Cardiac muscle cell (in vitro differentiated cells and primary cell): Measurements from ENCODE around the gene ARHGEF7. TPM values are rescaled to one million over a fixed set of nuclear protein-coding genes. Genes with fewer than 3 reads are reported as not detected.

Experiments used
- DNase-seq, 2 donors: peaks; one replicate each; pipeline versions ENCODE4 v3.0.0 to v3.0.0-alpha.2; 2010 to 2017; ENCODE audit warnings: low read depth in 1 of 2, low spot score in 1 of 2
- H3K27ac ChIP-seq: fragments of 200-600 bp; sonication (generic); 2 replicates; pipeline ENCODE4 v1.5.1; 2016
- H3K27me3 ChIP-seq: fragments of 200-600 bp; sonication (generic); 2 replicates; pipeline ENCODE4 v1.6.0; 2016; ENCODE audit warnings: control low read depth
- H3K36me3 ChIP-seq: fragments of 200-600 bp; sonication (generic); 2 replicates; pipeline ENCODE4 v1.5.1; 2016; ENCODE audit warnings: control low read depth
- H3K4me1 ChIP-seq: fragments of 200-600 bp; sonication (generic); 2 replicates; pipeline ENCODE4 v1.8.1; 2017; ENCODE audit warnings: low read depth, mild to moderate bottlenecking, mixed run types
- H3K4me3 ChIP-seq: fragments of 200-600 bp; sonication (generic); 2 replicates; pipeline ENCODE4 v1.5.1; 2016; ENCODE audit warnings: mild to moderate bottlenecking
- H3K9me3 ChIP-seq: fragments of 200-600 bp; sonication (generic); 2 replicates; pipeline ENCODE4 v1.5.1; 2017; ENCODE audit warnings: low read depth, mild to moderate bottlenecking, control low read depth
- CTCF ChIP-seq: IDR thresholded peaks from 2 replicates; pipeline ENCODE4 v1.5.1; 2012; ENCODE audit warnings: low read depth, mild to moderate bottlenecking, low read length
- polyA plus RNA-seq: library from polyadenylated mRNA; unstranded; fragments of >200 nt; fragmentation: Nextera tagmentation; extraction: Ambion mirVana; gene quantifications from 2 replicates; pipeline ENCODE4 v1.2.1, GENCODE V29; 2016
- total RNA-seq: library from RNA; depleted of rRNA; stranded (reverse); fragments of >200 nt; gene quantifications from 2 replicates; pipeline ENCODE4 v1.2.3, GENCODE V29; 2016

ARHGEF7 gene
- total and polyA plus RNA-seq, 2 experiments from 2014 or later: 20.4 to 32.3 TPM

DNA sequence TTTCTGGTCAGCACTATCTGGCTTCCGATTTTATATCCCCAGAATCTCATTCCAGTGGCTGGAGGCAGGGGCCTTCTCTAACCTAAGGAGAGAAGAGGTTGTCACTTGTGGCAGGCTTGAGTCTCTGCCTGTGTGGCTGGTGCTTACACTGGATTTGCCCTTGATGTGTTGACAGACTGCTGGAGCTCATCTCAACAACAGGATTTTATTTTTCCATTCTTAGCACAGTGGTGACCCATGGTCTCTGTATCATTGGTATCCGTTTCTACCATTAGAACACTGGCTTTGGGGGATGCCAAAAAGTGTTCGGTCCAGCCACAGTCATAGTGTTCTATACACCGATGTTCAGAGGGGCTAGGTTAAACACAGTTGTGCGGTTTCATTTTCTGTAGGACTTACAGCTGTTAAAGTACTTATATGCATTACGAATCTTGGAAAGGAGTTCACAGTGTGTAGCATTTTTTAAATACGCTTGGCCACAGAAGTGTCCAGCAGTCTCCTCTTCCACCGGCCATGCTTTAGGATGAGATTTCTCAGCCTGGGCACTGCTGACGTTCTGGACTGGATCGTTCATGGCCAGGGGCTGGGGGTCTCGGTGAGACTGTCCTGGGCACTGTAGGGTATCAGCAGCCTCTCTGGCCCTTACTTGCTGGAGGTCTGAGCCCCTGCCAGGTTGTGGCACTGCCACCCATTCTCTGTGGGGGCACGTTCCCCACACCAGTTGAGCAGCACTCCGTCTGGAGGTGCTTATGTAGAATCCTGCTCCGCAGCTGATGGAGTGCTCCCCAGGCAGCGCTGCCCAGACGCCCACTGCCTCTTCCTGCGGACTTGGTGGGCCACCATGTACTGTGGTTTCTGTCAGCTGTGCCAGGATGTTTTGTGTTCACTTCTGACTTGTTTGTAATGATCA is 163.9 kb downstream of the ARHGEF7 start:
- Histone ChIP-seq H3K36me3 (peaks cover 27% of the 10 kb centered on the region), H3K27ac (peak overlapping the region; percentile 21), H3K9me3 (no peaks in the 10 kb centered on the region), H3K27me3 (no peaks in the 10 kb centered on the region), H3K4me1 (peaks cover 45% of the 10 kb centered on the region), H3K4me3 (no peak overlapping the region)
- DNase-seq: peak in 1 of 2 donors; percentile 35
- TF ChIP-seq CTCF: no peak

DNA sequence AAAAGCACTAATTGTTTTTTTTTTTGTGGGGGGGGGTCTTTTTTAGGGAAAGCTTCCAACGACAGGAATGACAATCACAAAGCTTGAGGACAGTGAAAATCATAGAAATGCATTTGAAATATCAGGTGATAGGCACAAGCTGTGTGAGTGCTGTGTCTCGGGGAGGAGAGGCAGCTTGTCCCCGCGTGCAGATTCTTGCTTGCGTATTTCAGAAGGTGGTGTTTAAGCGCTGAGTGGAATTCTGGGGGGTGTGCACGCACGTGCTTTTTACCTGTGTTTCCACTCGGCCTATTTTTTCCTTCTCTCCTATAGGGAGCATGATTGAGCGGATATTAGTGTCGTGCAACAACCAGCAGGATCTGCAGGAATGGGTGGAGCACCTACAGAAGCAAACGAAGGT is 165.1 kb downstream of the ARHGEF7 start:
- Histone ChIP-seq H3K4me1 (peaks cover 39% of the 10 kb centered on the region), H3K27ac (no peak overlapping the region), H3K27me3 (no peaks in the 10 kb centered on the region), H3K9me3 (no peaks in the 10 kb centered on the region), H3K4me3 (no peak overlapping the region), H3K36me3 (peaks cover 32% of the 10 kb centered on the region)
- no peak for TF ChIP-seq CTCF
- DNase-seq: no peak

DNA sequence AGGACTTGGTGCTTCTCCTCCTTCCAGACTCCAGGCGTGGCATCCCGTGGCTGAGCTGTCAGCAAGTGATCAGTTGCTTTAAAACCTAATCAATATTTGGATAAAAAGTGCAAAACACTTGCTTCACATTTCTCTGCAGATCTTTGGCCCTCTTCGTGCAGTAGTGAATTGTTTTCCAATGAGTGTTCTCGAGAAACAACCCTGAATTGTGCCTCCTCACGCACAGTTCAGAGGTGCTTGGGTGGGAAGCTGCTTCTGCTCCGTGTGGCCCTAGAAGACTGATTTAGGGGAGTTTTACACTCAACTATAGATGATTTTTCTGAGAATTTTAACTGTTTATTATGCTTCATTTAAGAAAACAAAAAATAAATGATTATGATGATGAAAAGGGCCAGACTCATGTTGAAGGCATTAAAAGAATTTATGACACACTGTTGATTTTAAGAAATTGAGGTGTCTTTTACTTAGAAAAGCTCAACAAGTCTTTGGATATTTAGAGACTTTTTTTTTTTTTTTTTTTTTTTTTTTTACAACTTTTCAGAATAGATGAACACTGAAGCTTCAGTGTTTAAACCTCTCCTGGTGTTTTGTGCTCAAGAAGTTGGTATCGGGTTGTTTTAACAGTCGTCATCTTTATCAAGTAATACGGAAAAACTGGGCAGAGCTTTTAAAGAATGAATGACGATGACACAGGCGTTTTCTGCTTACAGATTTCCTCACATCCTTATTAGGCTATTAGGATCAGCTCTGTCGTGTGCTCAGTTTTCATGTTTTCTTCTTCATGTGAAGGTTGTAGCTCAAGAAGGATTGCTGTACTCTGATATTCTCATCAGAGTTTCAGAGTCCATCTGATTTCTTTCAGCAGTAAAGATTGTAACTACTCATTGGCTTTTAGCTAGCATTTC is 165.8 kb downstream of the ARHGEF7 start:
- H3K4me1 ChIP-seq: peaks cover 37% of the 10 kb centered on the region
- no peaks in the 10 kb centered on the region for H3K27me3 ChIP-seq
- TF ChIP-seq CTCF: no peak
- no peaks in the 10 kb centered on the region for H3K9me3 ChIP-seq
- peak in 1 of 2 donors; percentile 81 for DNase-seq
- no peak overlapping the region for H3K4me3 ChIP-seq
- H3K36me3 ChIP-seq: peaks cover 33% of the 10 kb centered on the region
- H3K27ac ChIP-seq: peak overlapping the region; percentile 66

- Histone ChIP-seq H3K36me3 (peaks cover 28% of the 10 kb centered on the region), H3K4me1 (peaks cover 35% of the 10 kb centered on the region), H3K27me3 (no peaks in the 10 kb centered on the region), H3K4me3 (no peak overlapping the region), H3K27ac (peak overlapping the region; percentile 66), H3K9me3 (no peaks in the 10 kb centered on the region)
- TF ChIP-seq CTCF: no peak
- DNase-seq: peak in 1 of 2 donors; percentile 57
These were observed 166.7 kb downstream of the ARHGEF7 start for GRCh38 chr13:111281751-111282311.

GRCh38 chr13:111282425-111282824 is 167.3 kb downstream of the ARHGEF7 start:
- no peaks in the 10 kb centered on the region for H3K27me3 ChIP-seq
- H3K27ac ChIP-seq: peak overlapping the region; percentile 66
- peaks cover 35% of the 10 kb centered on the region for H3K4me1 ChIP-seq
- no peak for TF ChIP-seq CTCF
- no peaks in the 10 kb centered on the region for H3K9me3 ChIP-seq
- H3K4me3 ChIP-seq: no peak overlapping the region
- no peak for DNase-seq
- peaks cover 23% of the 10 kb centered on the region for H3K36me3 ChIP-seq
